Liver (tissue), 9 donors: ENCODE data around the gene LRRC74A. TPM values are rescaled to one million over a fixed set of nuclear protein-coding genes. Genes with fewer than 3 reads are reported as not detected.

Experiments used
- DNase-seq: peaks from one replicate; pipeline ENCODE4 v3.0.0-alpha.2; 2017; ENCODE audit warnings: low spot score
- H3K27ac ChIP-seq, 2 donors: one replicate each; pipeline ENCODE4 v1.7.0; 2013; ENCODE audit warnings: inconsistent platforms in 2 of 2, low read length in 2 of 2, control low read depth in 1 of 2, low read depth in 1 of 2, mild to moderate bottlenecking in 1 of 2
- H3K27me3 ChIP-seq, 4 donors: one replicate each; pipeline versions ENCODE4 v1.6.1 to v1.7.0; 2013; ENCODE audit warnings: low read length in 3 of 4, inconsistent platforms in 1 of 4, mild to moderate bottlenecking in 1 of 4, moderate library complexity in 1 of 4; ENCODE audit not compliant: control insufficient read depth in 4 of 4, insufficient read depth in 4 of 4
- H3K36me3 ChIP-seq, 4 donors: one replicate each; pipeline versions ENCODE4 v1.6.1 to v1.7.0; 2013; ENCODE audit warnings: low read length in 3 of 4, mild to moderate bottlenecking in 3 of 4, low read depth in 1 of 4, moderate library complexity in 1 of 4; ENCODE audit not compliant: control insufficient read depth in 4 of 4, insufficient read depth in 3 of 4
- H3K4me1 ChIP-seq, 4 donors: one replicate each; pipeline versions ENCODE4 v1.6.1 to v1.7.0; 2013; ENCODE audit warnings: low read length in 3 of 4, mild to moderate bottlenecking in 3 of 4, moderate library complexity in 1 of 4; ENCODE audit not compliant: control insufficient read depth in 4 of 4, insufficient read depth in 4 of 4
- H3K4me3 ChIP-seq, 3 donors: one replicate each; pipeline versions ENCODE4 v1.6.1 to v1.7.0; 2013; ENCODE audit warnings: low read length in 3 of 3, control low read depth in 1 of 3, low read depth in 1 of 3, mild to moderate bottlenecking in 1 of 3
- H3K9ac ChIP-seq, 2 donors: one replicate each; pipeline ENCODE4 v1.7.0; 2013; ENCODE audit warnings: low read length in 2 of 2, mild to moderate bottlenecking in 2 of 2, moderate library complexity in 2 of 2, control low read depth in 1 of 2, low read depth in 1 of 2
- H3K9me3 ChIP-seq, 4 donors: one replicate each; pipeline versions ENCODE4 v1.6.1 to v1.7.0; 2013; ENCODE audit warnings: low read length in 3 of 4; ENCODE audit not compliant: control insufficient read depth in 4 of 4
- ATF3 ChIP-seq: IDR thresholded peaks from 2 replicates; pipeline ENCODE4 v1.6.1; 2016; ENCODE audit warnings: antibody characterized with exemption
- CTCF ChIP-seq: fragments of 150-350 bp; IDR thresholded peaks from 2 replicates; pipeline ENCODE4 v1.5.1; 2017; ENCODE audit warnings: improper control_type of control experiment, low read depth, low read length; ENCODE audit not compliant: missing input control
- EGR1 ChIP-seq, 2 donors: IDR thresholded peaks; 2 replicates each; pipeline ENCODE4 v1.6.1; 2016 to 2018; ENCODE audit warnings: antibody characterized with exemption in 2 of 2, low read depth in 2 of 2
- FOXA1 ChIP-seq: IDR thresholded peaks from 2 replicates; pipeline ENCODE4 v1.6.1; 2016; ENCODE audit warnings: antibody characterized with exemption
- FOXA2 ChIP-seq: IDR thresholded peaks from 2 replicates; pipeline ENCODE4 v1.6.1; 2016; ENCODE audit warnings: antibody characterized with exemption
- GABPA ChIP-seq, 2 donors: IDR thresholded peaks in 1 of 2; conservative IDR thresholded peaks in 1 of 2; 2 replicates each; pipeline ENCODE4 v1.6.1; 2016; ENCODE audit warnings: antibody characterized with exemption in 2 of 2, mild to moderate bottlenecking in 1 of 2, moderate library complexity in 1 of 2
- HNF4G ChIP-seq: IDR thresholded peaks from 2 replicates; pipeline ENCODE4 v1.6.1; 2016; ENCODE audit warnings: antibody characterized with exemption
- JUND ChIP-seq, 2 donors: IDR thresholded peaks; 2 replicates each; pipeline ENCODE4 v1.6.1; 2016; ENCODE audit warnings: antibody characterized with exemption in 2 of 2
- MAX ChIP-seq: IDR thresholded peaks from 2 replicates; pipeline ENCODE4 v1.6.1; 2016; ENCODE audit warnings: antibody characterized with exemption
- RAD21 ChIP-seq, 2 donors: IDR thresholded peaks; 2 replicates each; pipeline ENCODE4 v1.6.1; 2016; ENCODE audit warnings: antibody characterized with exemption in 2 of 2, mild to moderate bottlenecking in 2 of 2
- REST ChIP-seq: IDR thresholded peaks from 2 replicates; pipeline ENCODE4 v1.6.1; 2016; ENCODE audit warnings: antibody characterized with exemption, mild to moderate bottlenecking
- RXRA ChIP-seq, 2 donors: IDR thresholded peaks; 2 replicates each; pipeline ENCODE4 v1.6.1; 2017 to 2018; ENCODE audit warnings: antibody characterized with exemption in 2 of 2, mild to moderate bottlenecking in 1 of 2
- SP1 ChIP-seq: IDR thresholded peaks from 2 replicates; pipeline ENCODE4 v1.6.1; 2018; ENCODE audit warnings: antibody characterized with exemption, mild to moderate bottlenecking
- YY1 ChIP-seq: IDR thresholded peaks from 2 replicates; pipeline ENCODE4 v1.6.1; 2016; ENCODE audit warnings: antibody characterized with exemption, mild to moderate bottlenecking
- ZBTB33 ChIP-seq: IDR thresholded peaks from 2 replicates; pipeline ENCODE4 v1.6.1; 2016; ENCODE audit warnings: antibody characterized with exemption
- WGBS: extraction: QIAGEN DNeasy Blood & Tissue Kit; methylation state at CpG from one replicate; pipeline ENCODE4 v1.1.7; 2013; 5-methylcytosine and 5-hydroxymethylcytosine counted together
- polyA plus RNA-seq, 2 donors: library from polyadenylated mRNA; stranded (reverse) in 1 of 2; unstranded in 1 of 2; fragments of 200-250 nt in 1 of 2; fragments of >200 nt in 1 of 2; fragmentation: Nextera tagmentation in 1 of 2; extraction: Ambion mirVana in 1 of 2; gene quantifications; one replicate each; pipeline versions ENCODE4 v1.2.1 to v1.2.3, GENCODE V29; 2013 to 2015
- total RNA-seq, 2 donors: library from RNA; depleted of rRNA; stranded (reverse); fragments of >200 nt; gene quantifications; one replicate each; pipeline ENCODE4 v1.2.3, GENCODE V29; 2014
- donor health status: healthy.
- donor health status: healthy.
- donor health status: healthy.
- donor health status: healthy.
- donor health status: healthy.

The LRRC74A gene
- total and polyA plus RNA-seq, 4 donors: not detected

- H3K4me1 ChIP-seq: no peaks in the 10 kb centered on the region
- H3K27me3 ChIP-seq: no peaks in the 10 kb centered on the region
- TF ChIP-seq ATF3 (no peak), RXRA (IDR thresholded peaks at IDR 0.05) (no peak), SP1 (no peak), CTCF (no peak)
- H3K27ac ChIP-seq: no peak overlapping the region
- no peak overlapping the region for H3K4me3 ChIP-seq
- no peak for DNase-seq
- no peaks in the 10 kb centered on the region for H3K36me3 ChIP-seq
- WGBS: 79% methylated on average over 4 of the region's 4 CpGs
- no peak overlapping the region for H3K9ac ChIP-seq
- H3K9me3 ChIP-seq: no peaks in the 10 kb centered on the region
These were observed 74.5 kb downstream of the LRRC74A start for GRCh38 chr14:76900682-76901081.

- DNase-seq: no peak
- no peaks in the 10 kb centered on the region for H3K9me3 ChIP-seq
- WGBS: 76% methylated on average over 6 of the region's 6 CpGs
- TF ChIP-seq RAD21 (IDR thresholded peaks at IDR 0.05): no peak
- no peak for TF ChIP-seq MAX
- TF ChIP-seq FOXA1: no peak
- no peaks in the 10 kb centered on the region for H3K27me3 ChIP-seq
- H3K4me3 ChIP-seq: no peak overlapping the region
- H3K9ac ChIP-seq: no peak overlapping the region
- H3K27ac ChIP-seq: no peak overlapping the region
- no peaks in the 10 kb centered on the region for H3K36me3 ChIP-seq
- no peaks in the 10 kb centered on the region for H3K4me1 ChIP-seq
These were observed 75.2 kb downstream of the LRRC74A start for GRCh38 chr14:76901171-76902055.

GRCh38 chr14:76902591-76902990 lies 76.4 kb downstream of the LRRC74A start:
- Histone ChIP-seq H3K4me3 (no peak overlapping the region), H3K9ac (no peak overlapping the region), H3K36me3 (no peaks in the 10 kb centered on the region), H3K27me3 (no peaks in the 10 kb centered on the region), H3K27ac (no peak overlapping the region), H3K9me3 (no peaks in the 10 kb centered on the region), H3K4me1 (no peaks in the 10 kb centered on the region)
- DNase-seq: no peak
- WGBS: 78% methylated on average over 5 of the region's 5 CpGs
- TF ChIP-seq CTCF (no peak), ZBTB33 (no peak), HNF4G (no peak), SP1 (no peak), JUND (IDR thresholded peaks at IDR 0.05) (no peak), FOXA2 (no peak), ATF3 (no peak), YY1 (no peak), MAX (no peak), RXRA (IDR thresholded peaks at IDR 0.05) (no peak), GABPA (IDR thresholded peaks at IDR 0.05 in 1 of 2, conservative IDR thresholded peaks at IDR 0.05 in 1 of 2) (no peak), EGR1 (IDR thresholded peaks at IDR 0.05; ENCODE audit: low read depth in 2 of 2) (no peak), RAD21 (IDR thresholded peaks at IDR 0.05) (no peak), REST (no peak), FOXA1 (no peak)
